ENCODE results near the gene ESPN.
"Not testable (repeated sequence)": the region's sequence is repeated elsewhere in the genome, so short reads cannot be mapped to it uniquely, and the experiment has no call there.

Gene ESPN

DNA sequence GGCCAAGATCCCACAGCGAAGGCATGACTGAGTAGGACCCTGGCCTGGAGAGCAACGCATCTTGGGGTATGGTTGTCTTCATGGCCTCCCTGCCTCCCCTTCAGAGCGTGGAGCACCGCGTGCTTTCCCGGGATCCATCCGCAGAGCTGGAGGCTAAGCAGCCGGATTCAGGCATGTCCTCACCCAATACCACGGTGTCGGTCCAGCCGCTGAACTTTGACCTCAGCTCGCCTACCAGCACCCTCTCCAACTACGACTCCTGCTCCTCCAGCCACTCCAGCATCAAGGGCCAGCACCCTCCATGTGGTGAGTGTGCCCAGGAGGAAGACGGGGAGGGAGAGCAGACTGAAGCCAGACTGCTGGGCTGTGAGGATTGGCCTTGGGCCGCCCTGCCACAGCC lies 19.8 kb downstream of the ESPN start:
- TF ChIP-seq, protein P1, sequence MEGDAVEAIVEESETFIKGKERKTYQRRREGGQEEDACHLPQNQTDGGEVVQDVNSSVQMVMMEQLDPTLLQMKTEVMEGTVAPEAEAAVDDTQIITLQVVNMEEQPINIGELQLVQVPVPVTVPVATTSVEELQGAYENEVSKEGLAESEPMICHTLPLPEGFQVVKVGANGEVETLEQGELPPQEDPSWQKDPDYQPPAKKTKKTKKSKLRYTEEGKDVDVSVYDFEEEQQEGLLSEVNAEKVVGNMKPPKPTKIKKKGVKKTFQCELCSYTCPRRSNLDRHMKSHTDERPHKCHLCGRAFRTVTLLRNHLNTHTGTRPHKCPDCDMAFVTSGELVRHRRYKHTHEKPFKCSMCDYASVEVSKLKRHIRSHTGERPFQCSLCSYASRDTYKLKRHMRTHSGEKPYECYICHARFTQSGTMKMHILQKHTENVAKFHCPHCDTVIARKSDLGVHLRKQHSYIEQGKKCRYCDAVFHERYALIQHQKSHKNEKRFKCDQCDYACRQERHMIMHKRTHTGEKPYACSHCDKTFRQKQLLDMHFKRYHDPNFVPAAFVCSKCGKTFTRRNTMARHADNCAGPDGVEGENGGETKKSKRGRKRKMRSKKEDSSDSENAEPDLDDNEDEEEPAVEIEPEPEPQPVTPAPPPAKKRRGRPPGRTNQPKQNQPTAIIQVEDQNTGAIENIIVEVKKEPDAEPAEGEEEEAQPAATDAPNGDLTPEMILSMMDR (IDR thresholded peaks at IDR 0.05) = no peak
- no peaks in the 10 kb centered on the region for H3K79me2 ChIP-seq
- no peak overlapping the region for H3K27ac ChIP-seq
- H3K4me1 ChIP-seq = no peaks in the 10 kb centered on the region
- H3K4me2 ChIP-seq (ENCODE audit: low read length) = no peak overlapping the region
- H3K9me3 ChIP-seq (ENCODE audit: control insufficient read depth, low read length) = no peaks in the 10 kb centered on the region
- H3K9ac ChIP-seq = no peak overlapping the region
- no peaks in the 10 kb centered on the region for H3K27me3 ChIP-seq (ENCODE audit: control insufficient read depth, insufficient read depth, low read length)
- no peaks in the 10 kb centered on the region for H3K36me3 ChIP-seq (ENCODE audit: control insufficient read depth, insufficient read depth, low read length)
- H3K4me3 ChIP-seq (ENCODE audit: low read depth, low read length) = no peak overlapping the region
- no peak overlapping the region for H2AFZ ChIP-seq

DNA sequence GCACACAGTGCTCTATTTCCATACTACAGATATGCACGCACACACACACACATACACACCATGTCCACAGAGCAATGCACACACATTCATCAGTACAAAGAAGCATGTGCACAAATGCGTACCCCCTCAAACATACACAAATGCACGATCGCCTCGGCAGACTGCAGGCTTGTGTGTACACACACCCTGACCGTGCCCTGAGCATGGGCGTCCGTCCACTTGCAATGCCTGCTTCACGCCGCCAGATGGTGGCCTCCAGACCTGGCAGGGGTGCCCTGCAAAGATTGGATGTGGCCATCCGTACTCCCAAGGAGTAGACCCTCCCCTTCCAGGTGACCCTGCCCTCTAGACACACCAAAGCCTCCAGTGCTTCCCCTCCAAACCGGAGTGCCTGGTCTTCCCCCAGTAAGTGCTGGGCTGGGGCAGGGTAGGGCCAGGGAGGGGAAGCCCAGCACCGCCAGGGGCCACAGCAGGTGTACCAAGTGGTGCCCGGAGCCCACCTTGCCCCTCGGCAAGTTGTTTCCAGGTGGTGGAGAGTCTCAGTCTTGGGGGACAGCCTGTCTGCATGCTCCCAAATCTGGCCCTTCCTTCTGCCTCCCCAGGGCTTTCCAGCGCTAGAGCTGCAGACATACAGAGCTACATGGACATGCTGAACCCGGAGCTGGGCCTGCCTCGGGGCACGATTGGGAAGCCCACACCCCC lies 20.6 kb downstream of the ESPN start:
- Histone ChIP-seq H3K4me1 (peaks cover 6% of the 10 kb centered on the region), H3K4me3 (ENCODE audit: low read depth, low read length) (no peak overlapping the region), H3K79me2 (no peaks in the 10 kb centered on the region), H3K36me3 (ENCODE audit: control insufficient read depth, insufficient read depth, low read length) (no peaks in the 10 kb centered on the region), H3K27me3 (ENCODE audit: control insufficient read depth, insufficient read depth, low read length) (no peaks in the 10 kb centered on the region), H3K9ac (no peak overlapping the region), H3K9me3 (ENCODE audit: control insufficient read depth, low read length) (no peaks in the 10 kb centered on the region), H3K4me2 (ENCODE audit: low read length) (no peak overlapping the region), H2AFZ (no peak overlapping the region), H3K27ac (no peak overlapping the region)
- TF ChIP-seq, protein P1 (IDR thresholded peaks at IDR 0.05) = peak; percentile 66

DNA sequence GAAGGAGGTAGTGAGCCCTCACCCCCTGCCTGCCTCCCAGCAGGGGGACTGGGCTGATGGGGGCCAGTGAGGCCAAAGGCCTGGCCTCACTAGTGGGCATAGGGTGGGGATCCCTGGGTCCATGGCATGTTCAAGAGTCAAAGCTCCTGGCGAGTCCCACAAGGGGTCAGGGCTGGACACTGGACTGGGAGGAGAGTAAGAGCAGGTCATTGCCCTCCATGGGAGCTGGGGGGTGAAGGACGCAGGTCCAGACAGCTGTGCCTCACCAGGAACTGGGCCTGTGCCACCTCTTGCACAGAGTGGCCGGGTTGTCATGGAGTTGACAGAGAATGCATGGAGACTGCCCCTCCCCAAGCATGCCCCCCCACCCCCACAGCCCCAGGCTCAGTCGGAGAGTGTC lies 21.4 kb downstream of the ESPN start:
- not testable (repeated sequence) for H3K9ac ChIP-seq; H3K27me3 ChIP-seq (ENCODE audit: control insufficient read depth, insufficient read depth, low read length); H3K4me1 ChIP-seq; H3K79me2 ChIP-seq; H3K9me3 ChIP-seq (ENCODE audit: control insufficient read depth, low read length); H3K4me2 ChIP-seq (ENCODE audit: low read length); H2AFZ ChIP-seq; H3K4me3 ChIP-seq (ENCODE audit: low read depth, low read length); H3K36me3 ChIP-seq (ENCODE audit: control insufficient read depth, insufficient read depth, low read length)
- peak overlapping the region; percentile 92 for H3K27ac ChIP-seq

DNA sequence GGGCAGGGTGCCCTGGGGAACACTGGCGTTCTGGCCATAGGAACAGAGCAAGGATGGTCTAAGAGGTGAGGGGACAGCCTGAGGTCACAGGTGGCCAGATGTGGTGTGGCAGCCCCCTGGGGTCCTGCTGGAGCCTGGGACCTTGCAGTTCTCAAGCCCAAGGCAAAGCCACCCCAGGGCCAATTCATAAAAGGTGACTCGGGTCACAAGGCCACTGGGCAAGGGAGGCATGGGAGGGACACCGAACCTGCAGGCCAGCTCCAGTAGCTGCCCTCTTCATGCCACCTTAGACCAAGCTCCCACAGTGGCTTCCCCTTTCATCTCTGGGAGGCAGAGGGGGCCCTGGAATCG lies 22.1 kb downstream of the ESPN start:
- H3K79me2 ChIP-seq = no peaks in the 10 kb centered on the region
- peak overlapping the region; percentile 75 for H3K4me2 ChIP-seq (ENCODE audit: low read length)
- H3K4me3 ChIP-seq (ENCODE audit: low read depth, low read length) = peak overlapping the region; percentile 63
- no peak overlapping the region for H2AFZ ChIP-seq
- H3K9ac ChIP-seq = no peak overlapping the region
- H3K9me3 ChIP-seq (ENCODE audit: control insufficient read depth, low read length) = no peaks in the 10 kb centered on the region
- H3K36me3 ChIP-seq (ENCODE audit: control insufficient read depth, insufficient read depth, low read length) = no peaks in the 10 kb centered on the region
- H3K4me1 ChIP-seq = peaks cover 6% of the 10 kb centered on the region
- no peaks in the 10 kb centered on the region for H3K27me3 ChIP-seq (ENCODE audit: control insufficient read depth, insufficient read depth, low read length)
- H3K27ac ChIP-seq = peak overlapping the region; percentile 92
- TF ChIP-seq, protein P1 (IDR thresholded peaks at IDR 0.05) = no peak

DNA sequence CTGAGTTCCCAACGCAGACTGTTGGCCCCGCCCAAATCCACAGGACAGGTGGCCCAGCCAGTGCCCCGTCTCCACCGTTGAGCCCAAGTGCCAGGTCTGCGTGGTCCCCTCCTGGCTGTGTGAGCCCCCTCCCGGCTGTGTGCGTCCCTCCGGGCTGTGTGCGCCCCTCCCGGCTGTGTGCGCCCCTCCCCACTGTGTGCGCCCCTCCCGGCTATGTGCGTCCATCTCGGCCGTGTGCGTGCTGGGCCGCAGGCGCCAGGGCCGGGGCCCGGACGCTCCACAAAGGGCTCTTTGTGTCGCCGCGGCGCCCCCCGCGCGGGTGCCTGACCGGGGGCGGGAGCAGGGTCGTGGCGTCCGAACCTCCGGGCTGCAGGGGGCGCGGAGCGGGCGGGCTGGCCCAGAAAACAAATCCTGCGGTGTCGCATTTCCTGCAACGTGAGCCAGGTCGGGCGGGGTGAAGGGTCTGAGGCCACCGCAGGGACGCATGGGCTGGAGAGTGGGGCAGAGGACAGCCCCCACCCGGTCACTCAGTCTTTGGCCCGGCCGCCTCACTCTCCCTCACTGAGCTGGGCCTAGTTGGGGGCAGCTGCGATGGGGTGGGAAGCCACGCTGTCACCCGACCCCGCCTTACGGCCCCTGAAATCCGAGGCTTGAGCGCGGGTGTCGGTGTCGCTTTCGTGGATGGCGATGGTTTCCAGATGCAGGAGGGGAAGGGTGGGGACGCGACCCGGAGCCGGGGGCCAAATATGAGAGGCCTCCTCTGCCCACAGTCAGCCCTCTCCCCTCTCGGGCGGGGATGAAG lies 22.6 kb downstream of the ESPN start:
- H3K4me3 ChIP-seq (ENCODE audit: low read depth, low read length) = peak overlapping the region; percentile 63
- no peaks in the 10 kb centered on the region for H3K36me3 ChIP-seq (ENCODE audit: control insufficient read depth, insufficient read depth, low read length)
- no peaks in the 10 kb centered on the region for H3K9me3 ChIP-seq (ENCODE audit: control insufficient read depth, low read length)
- H3K9ac ChIP-seq = no peak overlapping the region
- TF ChIP-seq, protein P1 (IDR thresholded peaks at IDR 0.05) = no peak
- H3K4me2 ChIP-seq (ENCODE audit: low read length) = peak overlapping the region; percentile 75
- peak overlapping the region; percentile 92 for H3K27ac ChIP-seq
- peaks cover 8% of the 10 kb centered on the region for H3K4me1 ChIP-seq
- H2AFZ ChIP-seq = peak overlapping the region; percentile 42
- H3K27me3 ChIP-seq (ENCODE audit: control insufficient read depth, insufficient read depth, low read length) = no peaks in the 10 kb centered on the region
- H3K79me2 ChIP-seq = no peaks in the 10 kb centered on the region

All from parathyroid adenoma (tissue), 2 donors.